T-helper 2 cell treated with Interferon-gamma antibody and Interleukin-4, amounts not matched to agents 5 μg/mL and 100 μg/mL, for 36 hours (primary cell): ENCODE measurements around the gene NINL.
"Not testable (repeated sequence)": the region's sequence is repeated elsewhere in the genome, so short reads cannot be mapped to it uniquely, and the experiment has no call there.

Source experiments
- DNase-seq: peaks from one replicate; pipeline ENCODE4 v3.0.0; 2021; ENCODE audit warnings: low spot score
- H3K27ac Mint-ChIP-seq: one replicate; pipeline ENCODE4 v1.8.0; 2021; ENCODE audit warnings: mild to moderate bottlenecking, mixed read lengths
- H3K27me3 Mint-ChIP-seq: one replicate; pipeline ENCODE4 v1.8.0; 2021; ENCODE audit warnings: low read depth, mixed read lengths
- H3K36me3 Mint-ChIP-seq: one replicate; pipeline ENCODE4 v1.8.0; 2021; ENCODE audit warnings: low read depth, mixed read lengths
- H3K4me1 Mint-ChIP-seq: one replicate; pipeline ENCODE4 v1.8.0; 2021; ENCODE audit warnings: low read depth, mixed read lengths
- H3K4me3 Mint-ChIP-seq: one replicate; pipeline ENCODE4 v1.8.0; 2022; ENCODE audit warnings: mild to moderate bottlenecking, moderate library complexity, mixed read lengths
- H3K9me3 Mint-ChIP-seq: one replicate; pipeline ENCODE4 v1.8.0; 2021; ENCODE audit warnings: mixed read lengths

Gene NINL

DNA sequence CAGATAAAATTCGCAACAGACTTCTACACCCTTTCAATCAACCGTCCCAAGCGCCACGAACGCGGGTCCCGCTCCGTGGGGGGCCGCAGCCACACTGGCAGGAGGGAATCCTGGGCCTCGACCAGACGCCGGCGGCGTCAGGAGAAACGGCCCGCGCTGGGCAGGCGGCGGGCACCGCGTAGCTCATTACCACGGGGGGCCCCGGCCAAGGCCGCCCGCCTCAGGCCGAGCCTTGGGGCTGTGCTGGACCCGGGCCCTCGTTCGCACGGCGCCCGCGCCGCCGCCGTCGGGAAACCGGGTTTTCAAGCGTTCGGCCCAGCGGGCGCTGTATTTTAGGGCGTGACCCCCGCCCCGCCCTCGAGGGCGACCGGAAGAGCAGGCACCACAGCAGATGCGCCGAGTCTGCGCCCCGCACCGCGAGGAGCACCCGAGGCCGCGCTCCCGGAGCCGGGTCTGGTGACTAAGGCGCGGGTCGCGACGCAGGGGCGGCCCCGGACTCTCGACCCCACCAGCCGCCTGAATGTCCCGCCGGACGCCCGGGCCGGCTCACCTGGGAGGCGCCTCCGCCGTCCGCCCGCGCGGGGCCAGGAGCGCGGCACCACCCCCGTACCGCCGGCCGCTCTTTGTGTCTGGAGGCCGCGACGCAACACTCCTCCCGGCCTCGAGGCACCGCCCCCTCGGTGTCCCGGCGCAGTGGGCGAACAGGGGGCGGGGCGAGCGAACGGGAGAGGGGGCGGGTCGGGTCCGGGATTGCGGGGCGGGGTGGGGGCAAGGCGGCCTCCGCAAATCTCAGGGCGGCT lies at the start of gene NINL:
Gene NINL, minus strand, starts transcription at position 627 of the 800 bp plus-strand sequence. CDS start 58,944 bp downstream, outside the sequence.
- peaks cover 3% of the 10 kb centered on the region for H3K36me3 Mint-ChIP-seq
- DNase-seq = peak; percentile 62
- H3K4me3 Mint-ChIP-seq = peak within 1 kb of the TSS; percentile 81
- H3K27ac Mint-ChIP-seq = peak within 1 kb of the TSS; percentile 64
- H3K27me3 Mint-ChIP-seq = peaks cover 7% of the 10 kb centered on the region
- H3K9me3 Mint-ChIP-seq = no peaks in the 10 kb centered on the region
- peaks cover 10% of the 10 kb centered on the region for H3K4me1 Mint-ChIP-seq

DNA sequence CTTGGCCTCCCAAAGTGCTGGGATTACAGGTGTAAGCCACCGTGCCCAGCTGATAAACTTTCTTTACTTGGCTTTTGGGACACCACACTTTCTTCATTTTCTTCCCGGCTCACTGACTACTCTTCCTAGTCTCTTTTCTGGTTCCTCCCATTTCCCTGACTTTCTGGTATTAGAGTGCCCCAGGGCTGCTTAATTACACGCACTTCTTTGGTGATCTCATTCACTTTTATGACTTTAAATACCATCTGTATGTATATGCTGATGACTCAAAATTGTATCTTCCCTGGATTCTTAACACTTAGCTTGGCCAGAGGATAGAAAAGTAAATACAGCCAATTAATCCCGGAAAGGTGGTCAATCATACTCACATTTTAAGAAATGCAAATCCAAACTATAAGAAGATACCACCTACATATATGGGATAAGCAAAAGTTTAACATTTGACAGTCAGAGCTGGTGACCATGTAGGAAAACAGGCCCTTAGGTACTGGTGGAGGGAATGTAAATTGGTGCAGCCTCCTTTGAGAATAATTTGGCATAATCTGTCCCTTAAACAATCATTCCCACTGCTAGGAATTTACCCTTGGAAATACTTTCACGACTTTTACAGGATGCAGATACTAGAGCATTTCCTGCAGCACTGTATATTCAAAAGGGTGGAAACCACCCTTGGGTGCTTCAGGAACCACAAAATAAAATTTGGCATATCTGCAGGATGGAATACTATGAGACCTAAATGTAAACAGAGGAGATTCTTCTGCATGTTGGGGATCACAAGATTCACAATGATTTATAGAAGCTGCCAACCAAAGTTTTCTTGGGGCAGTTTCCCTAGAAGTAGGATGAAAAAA lies 47.8 kb upstream of the NINL start:
- no peak overlapping the region for H3K4me3 Mint-ChIP-seq
- peaks cover 38% of the 10 kb centered on the region for H3K9me3 Mint-ChIP-seq
- no peak overlapping the region for H3K27ac Mint-ChIP-seq
- peaks cover 3% of the 10 kb centered on the region for H3K4me1 Mint-ChIP-seq
- no peak for DNase-seq
- no peaks in the 10 kb centered on the region for H3K27me3 Mint-ChIP-seq
- peaks cover 49% of the 10 kb centered on the region for H3K36me3 Mint-ChIP-seq

DNA sequence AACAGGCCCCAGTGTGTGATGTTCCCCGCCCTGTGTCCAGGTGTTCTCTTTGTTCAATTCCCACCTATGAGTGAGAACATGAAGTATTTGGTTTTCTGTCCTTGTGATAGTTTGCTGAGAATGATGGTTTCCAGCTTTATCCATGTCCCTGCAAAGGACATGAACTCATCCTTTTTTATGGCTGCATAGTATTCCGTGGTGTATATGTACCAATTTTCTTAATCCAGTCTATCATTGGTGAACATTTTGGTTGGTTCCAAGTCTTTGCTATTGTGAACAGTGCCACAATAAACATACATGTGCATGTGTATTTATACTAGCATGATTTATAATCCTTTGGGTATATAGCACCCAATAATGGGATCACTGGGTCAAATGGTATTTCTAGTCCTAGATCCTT lies 45.3 kb upstream of the NINL start:
- H3K27ac Mint-ChIP-seq, DNase-seq, H3K4me1 Mint-ChIP-seq, H3K4me3 Mint-ChIP-seq, H3K27me3 Mint-ChIP-seq: not testable (repeated sequence)
- Mint-ChIP-seq H3K36me3 (peaks cover 36% of the 10 kb centered on the region), H3K9me3 (peaks cover 36% of the 10 kb centered on the region)

DNA sequence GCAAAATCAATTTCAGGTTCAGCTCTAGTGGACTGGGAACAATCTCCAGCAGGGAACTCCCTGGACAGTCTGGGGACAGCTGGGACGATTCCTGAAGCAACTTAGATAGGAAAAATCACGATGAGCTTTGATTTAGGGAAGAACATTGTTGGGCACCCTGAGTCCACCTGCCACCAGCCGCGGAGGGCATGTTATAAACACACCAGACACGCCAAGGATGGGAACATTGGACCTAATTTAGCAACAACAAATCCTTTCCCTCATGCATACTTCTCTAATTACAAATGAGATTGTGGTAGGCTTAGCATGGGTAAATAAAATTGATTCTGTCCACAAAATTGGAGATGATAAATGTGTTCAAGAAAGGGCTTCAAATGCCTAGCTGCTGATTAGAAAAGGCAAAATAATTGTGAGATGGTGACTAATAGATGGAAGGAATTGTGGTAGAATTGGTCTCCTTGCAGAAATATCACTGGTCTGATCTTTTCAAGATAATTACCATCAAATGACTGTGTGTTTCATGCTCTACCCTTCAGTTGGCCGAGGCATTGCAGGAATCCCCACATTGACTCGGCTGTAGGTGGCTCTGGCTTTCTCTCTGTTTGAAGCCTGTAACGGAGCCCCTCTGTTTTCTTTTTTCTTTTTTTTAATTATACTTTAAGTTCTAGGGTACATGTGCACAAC lies 44.6 kb upstream of the NINL start:
- Mint-ChIP-seq H3K27ac (no peak overlapping the region), H3K4me1 (peaks cover 3% of the 10 kb centered on the region), H3K4me3 (no peak overlapping the region), H3K36me3 (peaks cover 33% of the 10 kb centered on the region), H3K27me3 (no peaks in the 10 kb centered on the region), H3K9me3 (peaks cover 32% of the 10 kb centered on the region)
- no peak for DNase-seq

DNA sequence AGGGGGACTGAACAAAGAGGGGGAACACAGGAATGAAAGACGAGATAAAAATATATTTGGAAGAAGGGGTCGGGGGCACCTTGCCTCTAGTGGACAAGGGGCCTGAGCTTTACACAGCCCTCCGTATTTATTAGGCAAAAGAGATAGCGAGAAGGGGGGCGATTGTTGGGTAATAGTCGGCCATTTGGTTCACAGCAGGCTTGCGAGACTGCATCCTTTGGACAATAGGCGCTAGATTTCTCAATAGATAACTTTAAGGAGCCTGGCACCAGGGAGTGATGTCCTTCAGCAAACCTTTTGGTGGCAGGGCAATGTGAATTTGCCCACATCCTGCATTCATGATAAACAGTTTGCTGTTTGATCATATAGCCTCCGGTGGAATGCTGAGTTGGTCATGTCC lies 41.4 kb upstream of the NINL start:
- Mint-ChIP-seq H3K4me3 (no peak overlapping the region), H3K36me3 (peaks cover 23% of the 10 kb centered on the region), H3K27me3 (no peaks in the 10 kb centered on the region), H3K27ac (no peak overlapping the region), H3K9me3 (peaks cover 31% of the 10 kb centered on the region), H3K4me1 (peaks cover 18% of the 10 kb centered on the region)
- no peak for DNase-seq

DNA sequence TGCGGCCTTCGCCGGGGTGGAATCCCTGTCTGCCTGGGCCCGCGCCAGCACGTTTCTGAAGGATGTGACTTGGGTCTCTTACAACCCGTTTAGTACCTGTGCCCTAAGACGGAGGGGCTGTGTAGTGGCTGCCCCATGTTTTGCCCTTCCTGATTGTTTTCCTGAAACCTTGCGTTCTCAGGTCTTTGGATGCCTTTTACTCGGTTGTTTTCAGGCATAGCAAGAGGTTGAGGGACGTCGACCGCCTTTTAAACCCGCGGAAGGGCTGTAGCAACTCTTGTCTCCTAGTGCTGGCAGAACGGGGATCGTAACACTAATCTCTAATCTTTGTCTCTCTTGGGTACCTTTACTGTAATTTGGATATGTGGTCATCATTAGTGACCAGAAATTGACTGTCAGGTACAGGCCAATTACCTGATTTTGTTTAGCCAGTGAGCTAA lies 39.2 kb upstream of the NINL start:
- no peak for DNase-seq
- Mint-ChIP-seq H3K4me3 (peak overlapping the region; percentile 91), H3K9me3 (peaks cover 18% of the 10 kb centered on the region), H3K36me3 (peaks cover 15% of the 10 kb centered on the region), H3K4me1 (peaks cover 23% of the 10 kb centered on the region), H3K27ac (peak overlapping the region; percentile 97), H3K27me3 (no peaks in the 10 kb centered on the region)

DNA sequence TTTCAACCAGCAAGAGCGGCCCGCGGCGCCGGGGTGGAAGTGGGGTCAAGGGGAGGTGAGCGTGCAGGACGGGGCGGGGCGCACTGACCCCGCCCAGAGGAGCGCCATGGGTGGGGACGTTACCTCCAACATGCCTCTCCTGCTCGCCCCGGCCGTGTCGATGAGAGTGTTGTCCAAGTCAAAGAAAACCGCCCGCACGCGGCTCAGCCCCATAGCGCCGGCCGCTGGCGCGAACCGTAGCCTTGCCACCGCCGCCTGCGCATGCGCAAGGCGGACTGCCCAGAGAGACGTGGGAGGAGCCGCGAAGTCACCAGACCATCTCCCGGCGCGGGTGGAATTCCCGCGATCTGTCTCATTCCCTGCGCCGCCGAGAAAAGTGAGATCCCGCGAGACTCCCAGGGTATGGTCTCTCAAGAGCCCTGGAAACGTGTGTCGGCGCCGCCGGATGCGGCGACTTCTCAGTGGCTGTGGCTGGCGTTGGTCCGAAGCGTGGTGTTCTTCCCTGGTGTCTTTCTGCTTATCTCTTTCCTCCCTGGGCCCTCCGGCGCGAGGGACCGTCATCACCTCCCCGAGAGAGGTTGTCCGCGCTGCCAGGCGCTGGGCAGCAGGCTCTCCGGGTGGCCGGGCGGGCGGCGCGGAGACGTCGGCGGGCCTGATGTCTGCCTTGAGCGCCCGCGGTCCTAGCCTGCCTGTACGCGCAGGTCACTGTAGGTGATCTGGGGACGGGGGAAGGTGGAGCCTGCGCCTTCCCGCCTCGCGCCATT lies 38.6 kb upstream of the NINL start, which contains the start of gene NANP:
Gene NANP, minus strand, starts transcription at position 279 of the 764 bp plus-strand sequence. Its CDS starts 66 bp downstream, at position 213.
- peaks cover 13% of the 10 kb centered on the region for H3K9me3 Mint-ChIP-seq
- DNase-seq = peak; percentile 94
- H3K36me3 Mint-ChIP-seq = peaks cover 13% of the 10 kb centered on the region
- peaks cover 24% of the 10 kb centered on the region for H3K4me1 Mint-ChIP-seq
- H3K27me3 Mint-ChIP-seq = no peaks in the 10 kb centered on the region
- H3K4me3 Mint-ChIP-seq = peak within 1 kb of the TSS; percentile 91
- peak within 1 kb of the TSS; percentile 97 for H3K27ac Mint-ChIP-seq

DNA sequence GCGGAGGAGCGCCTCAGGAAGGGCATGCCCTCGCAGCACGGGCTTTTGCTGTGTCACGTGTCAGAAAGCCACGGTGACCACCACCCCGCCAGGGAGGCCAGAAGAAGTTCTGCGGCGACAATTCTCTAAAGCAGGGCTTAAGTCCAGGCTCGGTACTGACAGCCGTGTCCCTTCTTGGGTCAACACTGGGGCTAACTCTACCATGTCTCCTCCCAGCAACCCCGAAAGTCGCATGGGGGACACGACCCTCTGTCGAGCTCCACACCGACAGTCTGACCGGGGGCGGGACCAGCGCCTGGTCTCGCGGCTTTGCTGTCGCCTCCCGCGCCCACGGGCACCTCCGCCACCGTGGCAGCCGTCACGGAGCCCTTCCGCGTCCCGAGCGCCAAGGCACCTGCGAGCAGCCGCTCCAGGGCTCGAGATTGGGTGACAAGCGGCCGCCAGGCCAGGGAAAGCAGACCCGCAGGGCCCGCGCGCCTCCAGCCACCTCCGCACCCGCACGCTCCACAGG lies 37.9 kb upstream of the NINL start:
- H3K27ac Mint-ChIP-seq = peak overlapping the region; percentile 97
- peaks cover 13% of the 10 kb centered on the region for H3K36me3 Mint-ChIP-seq
- peak overlapping the region; percentile 91 for H3K4me3 Mint-ChIP-seq
- peak; percentile 40 for DNase-seq
- peaks cover 24% of the 10 kb centered on the region for H3K4me1 Mint-ChIP-seq
- no peaks in the 10 kb centered on the region for H3K27me3 Mint-ChIP-seq
- peaks cover 11% of the 10 kb centered on the region for H3K9me3 Mint-ChIP-seq

DNA sequence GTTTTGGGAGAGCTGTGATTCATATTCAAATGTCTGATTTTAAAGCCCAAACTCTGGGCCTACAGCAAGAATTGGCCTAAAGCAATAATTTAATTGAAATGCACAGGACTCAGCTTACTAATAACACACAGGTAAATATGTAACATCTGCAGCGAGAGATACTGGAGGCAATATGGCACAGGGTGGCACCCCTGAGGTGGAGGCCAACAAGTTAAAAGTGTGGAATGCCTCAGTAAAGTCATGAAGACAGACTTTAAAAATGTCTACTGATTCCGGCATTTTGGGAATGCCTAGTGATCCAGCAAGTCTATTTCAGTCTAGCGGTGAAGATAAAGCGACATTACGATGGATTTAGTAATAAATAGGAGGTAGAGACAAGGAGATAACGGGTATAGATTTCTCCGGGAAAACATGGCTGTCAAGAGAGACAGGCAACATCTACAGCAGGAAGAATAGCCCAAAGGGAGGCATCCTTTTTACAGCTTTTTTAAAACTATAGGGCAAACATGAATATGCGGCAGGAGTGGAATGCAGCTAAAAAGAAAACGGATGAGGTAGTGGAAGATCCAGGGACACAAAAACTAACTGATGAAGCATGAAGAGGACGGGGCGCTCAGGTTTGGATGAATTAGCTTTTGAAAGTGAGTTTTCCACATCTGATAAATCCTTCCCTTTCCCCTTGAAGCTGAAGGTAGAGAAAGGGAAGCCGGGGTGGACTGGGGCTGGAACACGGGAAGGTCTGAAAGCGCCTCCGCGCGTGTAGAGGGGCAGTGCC lies 37.3 kb upstream of the NINL start:
- peaks cover 5% of the 10 kb centered on the region for H3K9me3 Mint-ChIP-seq
- peaks cover 25% of the 10 kb centered on the region for H3K4me1 Mint-ChIP-seq
- H3K36me3 Mint-ChIP-seq = peaks cover 8% of the 10 kb centered on the region
- peak overlapping the region; percentile 97 for H3K27ac Mint-ChIP-seq
- no peak for DNase-seq
- no peaks in the 10 kb centered on the region for H3K27me3 Mint-ChIP-seq
- H3K4me3 Mint-ChIP-seq = peak overlapping the region; percentile 91

DNA sequence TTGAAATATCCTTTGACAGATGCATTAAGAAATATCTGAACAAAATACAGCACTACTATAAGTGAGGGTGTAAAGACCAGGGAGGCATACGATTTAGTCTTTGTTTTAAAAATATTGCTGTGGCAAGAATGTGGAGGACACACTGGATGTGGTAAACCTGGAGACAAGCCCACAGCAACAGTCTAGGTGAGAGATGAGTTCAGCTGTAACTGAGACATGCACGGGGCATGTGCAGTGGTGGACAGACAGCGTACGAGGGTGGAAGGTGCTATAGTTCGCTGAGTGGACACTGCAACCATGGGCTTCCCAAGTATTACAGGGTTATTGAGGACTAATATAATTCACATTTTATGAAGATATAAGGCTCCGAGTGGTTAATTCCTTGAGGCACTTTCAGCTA lies 36.7 kb upstream of the NINL start:
- peaks cover 8% of the 10 kb centered on the region for H3K36me3 Mint-ChIP-seq
- H3K4me1 Mint-ChIP-seq = peaks cover 25% of the 10 kb centered on the region
- H3K4me3 Mint-ChIP-seq = peak overlapping the region; percentile 91
- DNase-seq = no peak
- no peaks in the 10 kb centered on the region for H3K27me3 Mint-ChIP-seq
- no peak overlapping the region for H3K27ac Mint-ChIP-seq
- peaks cover 5% of the 10 kb centered on the region for H3K9me3 Mint-ChIP-seq

DNA sequence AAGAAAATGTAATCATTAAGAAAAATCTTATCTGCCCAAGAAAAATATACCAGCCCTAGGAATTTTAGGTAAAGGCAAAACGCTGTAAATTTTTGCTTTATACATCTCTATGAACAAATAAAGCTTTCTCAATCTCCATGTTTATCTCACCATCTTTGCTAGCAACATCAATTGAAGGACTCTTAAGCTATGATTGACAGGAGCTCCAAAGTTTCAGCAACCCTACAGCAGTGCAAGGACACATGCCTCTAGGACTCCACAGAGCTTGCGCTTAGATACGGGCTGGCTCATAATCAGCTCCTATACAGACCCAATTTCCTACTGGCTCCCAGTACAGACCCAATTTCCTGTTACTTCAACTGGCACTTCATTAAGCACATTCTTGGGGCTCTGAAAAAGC lies 34.2 kb upstream of the NINL start:
- peaks cover 6% of the 10 kb centered on the region for H3K36me3 Mint-ChIP-seq
- DNase-seq = no peak
- no peak overlapping the region for H3K27ac Mint-ChIP-seq
- no peak overlapping the region for H3K4me3 Mint-ChIP-seq
- peaks cover 25% of the 10 kb centered on the region for H3K4me1 Mint-ChIP-seq
- H3K9me3 Mint-ChIP-seq = no peaks in the 10 kb centered on the region
- H3K27me3 Mint-ChIP-seq = no peaks in the 10 kb centered on the region

DNA sequence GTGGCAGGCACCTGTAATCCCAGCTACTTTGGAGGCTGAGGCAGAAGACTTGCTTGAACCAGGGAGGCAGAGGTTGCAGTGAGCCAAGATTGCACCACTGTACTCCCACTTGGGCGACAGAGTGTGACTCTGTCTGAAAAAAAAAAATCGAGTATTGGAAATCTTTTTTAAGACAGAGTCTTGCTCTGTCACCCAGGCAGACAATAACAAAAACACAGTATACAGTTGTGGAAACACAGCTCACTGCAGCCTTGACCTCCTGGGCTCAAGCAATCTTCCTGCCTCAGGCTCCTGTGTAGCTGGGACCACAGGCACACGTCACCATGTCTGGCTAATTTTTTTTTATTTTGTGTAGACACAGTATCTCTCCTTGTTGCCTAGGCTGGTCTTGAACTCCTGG lies 23.4 kb upstream of the NINL start:
- no peak for DNase-seq
- H3K27ac Mint-ChIP-seq = no peak overlapping the region
- no peaks in the 10 kb centered on the region for H3K9me3 Mint-ChIP-seq
- no peak overlapping the region for H3K4me3 Mint-ChIP-seq
- H3K36me3 Mint-ChIP-seq = peaks cover 9% of the 10 kb centered on the region
- H3K27me3 Mint-ChIP-seq = no peaks in the 10 kb centered on the region
- H3K4me1 Mint-ChIP-seq = peaks cover 7% of the 10 kb centered on the region
